ENCODE measurements around the gene RNPEPL1.

- TF ChIP-seq, protein P1, sequence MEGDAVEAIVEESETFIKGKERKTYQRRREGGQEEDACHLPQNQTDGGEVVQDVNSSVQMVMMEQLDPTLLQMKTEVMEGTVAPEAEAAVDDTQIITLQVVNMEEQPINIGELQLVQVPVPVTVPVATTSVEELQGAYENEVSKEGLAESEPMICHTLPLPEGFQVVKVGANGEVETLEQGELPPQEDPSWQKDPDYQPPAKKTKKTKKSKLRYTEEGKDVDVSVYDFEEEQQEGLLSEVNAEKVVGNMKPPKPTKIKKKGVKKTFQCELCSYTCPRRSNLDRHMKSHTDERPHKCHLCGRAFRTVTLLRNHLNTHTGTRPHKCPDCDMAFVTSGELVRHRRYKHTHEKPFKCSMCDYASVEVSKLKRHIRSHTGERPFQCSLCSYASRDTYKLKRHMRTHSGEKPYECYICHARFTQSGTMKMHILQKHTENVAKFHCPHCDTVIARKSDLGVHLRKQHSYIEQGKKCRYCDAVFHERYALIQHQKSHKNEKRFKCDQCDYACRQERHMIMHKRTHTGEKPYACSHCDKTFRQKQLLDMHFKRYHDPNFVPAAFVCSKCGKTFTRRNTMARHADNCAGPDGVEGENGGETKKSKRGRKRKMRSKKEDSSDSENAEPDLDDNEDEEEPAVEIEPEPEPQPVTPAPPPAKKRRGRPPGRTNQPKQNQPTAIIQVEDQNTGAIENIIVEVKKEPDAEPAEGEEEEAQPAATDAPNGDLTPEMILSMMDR (IDR thresholded peaks at IDR 0.05 in 4 of 5, conservative IDR thresholded peaks at IDR 0.05 in 1 of 5) = no peak
- no peak for TF ChIP-seq POLR2A (IDR thresholded peaks at IDR 0.05)
Observed at GRCh38 chr2:240530181-240530580, 38.1 kb upstream of the RNPEPL1 start.

All from gastrocnemius medialis (tissue), 4 donors.